CD4-positive, alpha-beta T cell (primary cell): Measurements from ENCODE around the gene PIGU. TPM values are rescaled to one million over a fixed set of nuclear protein-coding genes. Genes with fewer than 3 reads are reported as not detected.

ENCODE experiments used
- ATAC-seq: fragments of 200-7000 bp; cut with Tn5 transposase; one replicate; pipeline ENCODE4 v1.10.0; 2022; ENCODE audit warnings: mild to moderate bottlenecking; ENCODE audit not compliant: poor library complexity
- CTCF ChIA-PET: fragments of 350-600 bp; sonication (Branson Sonifier 250); formaldehyde crosslinking; loops from one replicate; lab custom pipeline; 2021; ENCODE audit warnings: antibody characterized with exemption, inconsistent platforms; lab: Charles Lee
- POLR2A ChIA-PET: fragments of 350-600 bp; sonication (Branson Sonifier 250); formaldehyde crosslinking; loops from one replicate; lab custom pipeline; 2021; ENCODE audit warnings: antibody characterized with exemption, inconsistent platforms; lab: Charles Lee
- DNase-seq, 14 experiments: peaks; one replicate each; pipeline ENCODE4 v3.0.0-alpha.2; 2013 to 2020; ENCODE audit warnings: mixed read lengths in 2 of 14
- H3K27ac ChIP-seq, 2 donors: one replicate each; pipeline versions ENCODE4 v1.5.1 to v1.7.0; 2013; ENCODE audit warnings: low read length in 2 of 2, low read depth in 1 of 2, mild to moderate bottlenecking in 1 of 2
- H3K27me3 ChIP-seq, 2 experiments: 1 replicate in 1 of 2; 2 replicates in 1 of 2; pipeline versions ENCODE4 v1.6.1 to v1.7.0; 2013; ENCODE audit warnings: low read length in 2 of 2, control low read depth in 1 of 2, mild to moderate bottlenecking in 1 of 2, moderate library complexity in 1 of 2; ENCODE audit not compliant: insufficient read depth in 2 of 2, control insufficient read depth in 1 of 2
- H3K36me3 ChIP-seq: one replicate; pipeline ENCODE4 v1.6.1; 2013; ENCODE audit warnings: low read length, control low read depth; ENCODE audit not compliant: insufficient read depth
- H3K4me1 ChIP-seq: one replicate; pipeline ENCODE4 v1.6.1; 2013; ENCODE audit warnings: low read length, control low read depth; ENCODE audit not compliant: insufficient read depth
- H3K4me3 ChIP-seq: one replicate; pipeline ENCODE4 v1.5.1; 2013; ENCODE audit warnings: mild to moderate bottlenecking, low read length, moderate library complexity
- H3K9me3 ChIP-seq, 2 experiments: 1 replicate in 1 of 2; 2 replicates in 1 of 2; pipeline versions ENCODE4 v1.6.1 to v1.7.0; 2013; ENCODE audit warnings: low read length in 2 of 2, mild to moderate bottlenecking in 2 of 2, control low read depth in 1 of 2, moderate library complexity in 1 of 2; ENCODE audit not compliant: control insufficient read depth in 1 of 2, insufficient read depth in 1 of 2
- H3K27ac Mint-ChIP-seq: one replicate; pipeline ENCODE4 v1.8.0; 2020; ENCODE audit warnings: mixed read lengths
- H3K27me3 Mint-ChIP-seq: one replicate; pipeline ENCODE4 v1.8.0; 2021; ENCODE audit warnings: mixed read lengths
- H3K36me3 Mint-ChIP-seq: one replicate; pipeline ENCODE4 v1.8.0; 2021; ENCODE audit warnings: low read depth, mixed read lengths
- H3K4me1 Mint-ChIP-seq: one replicate; pipeline ENCODE4 v1.8.0; 2021; ENCODE audit warnings: low read depth, mixed read lengths
- H3K4me3 Mint-ChIP-seq: one replicate; pipeline ENCODE4 v1.8.0; 2020; ENCODE audit warnings: mild to moderate bottlenecking, mixed read lengths
- H3K9me3 Mint-ChIP-seq: one replicate; pipeline ENCODE4 v1.8.0; 2020; ENCODE audit warnings: mixed read lengths
- CTCF ChIP-seq: fragments of 200-600 bp; IDR thresholded peaks from one replicate; pipeline ENCODE4 v1.8.0; 2022; ENCODE audit warnings: antibody characterized with exemption, mild to moderate bottlenecking
- intact Hi-C, 2 experiments: fragments of 100-400 bp; cut with DNase I in 1 of 2; cut with micrococcal nuclease in 1 of 2; formaldehyde crosslinking; loops; one replicate each; pipeline versions ENCODE4 v1.15.1 to v1.9.0; 2023 to 2025; cut with DNase I, micrococcal nuclease
- total RNA-seq, 174 experiments: library from RNA in 2 of 174; stranded (reverse) in 2 of 174; gene quantifications; one replicate each; pipeline ENCODE4 v1.2.3 and lab custom pipeline; 2021 to 2026

Gene PIGU
- total RNA-seq, 2 experiments from 2014 or later = 4.6 to 5.5 TPM

- ChIA-PET CTCF (no interaction called here), POLR2A (no interaction called here)
- TF ChIP-seq CTCF = no peak
- Mint-ChIP-seq H3K27ac (no peak overlapping the region), H3K9me3 (no peaks in the 10 kb centered on the region), H3K4me3 (no peak overlapping the region), H3K4me1 (no peaks in the 10 kb centered on the region), H3K27me3 (no peaks in the 10 kb centered on the region), H3K36me3 (peaks cover 65% of the 10 kb centered on the region)
- Histone ChIP-seq H3K27ac (no peak overlapping the region), H3K36me3 (peaks cover 21% of the 10 kb centered on the region), H3K4me3 (no peak overlapping the region), H3K9me3 (no peaks in the 10 kb centered on the region), H3K4me1 (no peaks in the 10 kb centered on the region), H3K27me3 (no peaks in the 10 kb centered on the region)
- intact Hi-C loops = no loop called here
- ATAC-seq = no peak
- no peak for DNase-seq
Measured at GRCh38 chr20:34626992-34627391, 49.9 kb downstream of the PIGU start.

GRCh38 chr20:34624629-34625028 is 52.3 kb downstream of the PIGU start:
- ChIA-PET CTCF (no interaction called here), POLR2A (no interaction called here)
- no peak for DNase-seq
- Histone ChIP-seq H3K9me3 (no peaks in the 10 kb centered on the region), H3K27ac (no peak overlapping the region), H3K36me3 (peaks cover 24% of the 10 kb centered on the region), H3K27me3 (no peaks in the 10 kb centered on the region), H3K4me3 (no peak overlapping the region), H3K4me1 (no peaks in the 10 kb centered on the region)
- Mint-ChIP-seq H3K27ac (no peak overlapping the region), H3K4me1 (no peaks in the 10 kb centered on the region), H3K36me3 (peaks cover 67% of the 10 kb centered on the region), H3K4me3 (no peak overlapping the region), H3K9me3 (no peaks in the 10 kb centered on the region), H3K27me3 (no peaks in the 10 kb centered on the region)
- intact Hi-C loops = no loop called here
- TF ChIP-seq CTCF = no peak
- no peak for ATAC-seq

GRCh38 chr20:34622821-34623451 is 54.0 kb downstream of the PIGU start:
- Histone ChIP-seq H3K27me3 (no peaks in the 10 kb centered on the region), H3K9me3 (no peaks in the 10 kb centered on the region), H3K36me3 (peaks cover 19% of the 10 kb centered on the region), H3K4me1 (no peaks in the 10 kb centered on the region), H3K27ac (no peak overlapping the region), H3K4me3 (no peak overlapping the region)
- ChIA-PET POLR2A (no interaction called here), CTCF (no interaction called here)
- H3K4me3 Mint-ChIP-seq = no peak overlapping the region
- intact Hi-C loops = no loop called here
- H3K27ac Mint-ChIP-seq = no peak overlapping the region
- peaks cover 71% of the 10 kb centered on the region for H3K36me3 Mint-ChIP-seq
- H3K4me1 Mint-ChIP-seq = no peaks in the 10 kb centered on the region
- H3K9me3 Mint-ChIP-seq = no peaks in the 10 kb centered on the region
- TF ChIP-seq CTCF = no peak
- ATAC-seq = no peak
- DNase-seq = no peak
- H3K27me3 Mint-ChIP-seq = no peaks in the 10 kb centered on the region
